ENCODE results near the gene SLC12A7. TPM values are rescaled to one million over a fixed set of nuclear protein-coding genes. Genes with fewer than 3 reads are reported as not detected.

SLC12A7 gene
- total and polyA plus RNA-seq, 11 donors, result 66.3 to 159 (median 128) TPM

DNA sequence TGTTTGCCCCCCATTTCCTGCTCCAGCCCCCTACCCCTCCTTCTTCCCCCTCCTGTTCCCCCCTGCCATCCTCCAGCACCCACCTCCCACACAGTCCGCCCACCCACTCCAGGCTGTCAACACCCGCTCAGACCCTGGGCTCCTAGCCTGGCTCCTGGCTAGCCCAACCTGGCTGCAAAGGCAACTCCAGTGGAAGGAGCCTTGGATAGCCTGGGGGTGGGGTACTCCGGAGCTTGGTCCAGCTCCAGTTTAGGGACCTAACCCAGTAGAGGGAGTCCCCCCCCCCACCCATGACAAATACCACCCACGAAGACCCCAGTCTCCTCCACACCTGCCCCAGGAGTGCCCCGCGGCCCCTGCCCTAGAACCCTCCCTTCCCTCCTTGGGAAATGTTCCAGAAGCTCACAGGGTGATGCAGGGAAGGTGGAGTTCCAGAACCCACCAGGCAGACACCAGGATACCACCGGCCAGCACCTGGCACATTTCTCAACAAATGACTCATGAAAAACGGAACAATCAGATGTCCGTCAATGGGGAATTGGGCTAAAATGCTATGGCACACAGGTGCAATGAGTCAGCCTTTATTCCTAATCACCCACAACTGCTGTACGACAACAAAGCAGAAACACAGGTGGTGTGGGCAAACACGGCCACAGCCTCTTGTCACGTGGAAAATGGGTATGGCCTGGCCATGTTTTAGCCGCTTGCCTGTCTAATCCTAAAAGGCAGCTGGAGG is 901 bp upstream of the SLC12A7 start:
- no peak for DNase-seq
- 73 to 83% (median 76%) methylated on average over 10 to 13 of the region's 13 CpGs for WGBS, 4 donors

DNA sequence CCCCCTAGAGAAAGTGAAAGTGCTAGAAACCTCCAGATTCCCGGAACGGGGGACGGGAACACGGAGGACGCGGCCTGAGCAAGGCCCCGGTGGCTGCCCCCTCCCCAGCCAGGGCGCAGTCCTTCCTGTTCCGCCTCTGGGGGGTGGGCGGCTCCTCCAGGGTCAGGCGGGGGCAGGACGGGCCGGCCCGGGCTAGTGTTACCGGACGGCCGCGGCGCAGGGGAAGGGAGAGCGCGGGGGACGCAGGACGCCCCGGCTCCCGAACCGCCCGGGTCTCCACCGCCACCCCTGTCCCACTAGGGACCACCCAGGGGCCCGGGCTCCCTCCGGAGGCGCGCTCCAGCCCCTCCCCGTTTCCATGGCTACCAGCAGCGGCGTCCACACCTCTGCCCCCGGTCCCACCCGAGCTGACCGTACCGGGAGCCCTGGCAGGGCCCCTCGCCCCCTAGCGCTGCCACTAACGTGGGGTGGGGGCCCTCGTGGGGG is 579 bp downstream of the SLC12A7 start:
- Histone ChIP-seq H3K4me1 (peaks cover 0 to 53% (median 39%) of the 10 kb centered on the region in 12 donors), H3K9me3 (no peaks in the 10 kb centered on the region), H3K4me3 (peak overlapping the region; percentile 77 to 100 (median 93)), H3K36me3 (peaks cover 0 to 10% (median 0%) of the 10 kb centered on the region in 9 donors), H3K27me3 (no peaks in the 10 kb centered on the region), H3K27ac (peak overlapping the region; percentile 85 to 99 (median 96))
- no peak for TF ChIP-seq POLR2A (IDR thresholded peaks at IDR 0.05)
- TF ChIP-seq, protein P1, sequence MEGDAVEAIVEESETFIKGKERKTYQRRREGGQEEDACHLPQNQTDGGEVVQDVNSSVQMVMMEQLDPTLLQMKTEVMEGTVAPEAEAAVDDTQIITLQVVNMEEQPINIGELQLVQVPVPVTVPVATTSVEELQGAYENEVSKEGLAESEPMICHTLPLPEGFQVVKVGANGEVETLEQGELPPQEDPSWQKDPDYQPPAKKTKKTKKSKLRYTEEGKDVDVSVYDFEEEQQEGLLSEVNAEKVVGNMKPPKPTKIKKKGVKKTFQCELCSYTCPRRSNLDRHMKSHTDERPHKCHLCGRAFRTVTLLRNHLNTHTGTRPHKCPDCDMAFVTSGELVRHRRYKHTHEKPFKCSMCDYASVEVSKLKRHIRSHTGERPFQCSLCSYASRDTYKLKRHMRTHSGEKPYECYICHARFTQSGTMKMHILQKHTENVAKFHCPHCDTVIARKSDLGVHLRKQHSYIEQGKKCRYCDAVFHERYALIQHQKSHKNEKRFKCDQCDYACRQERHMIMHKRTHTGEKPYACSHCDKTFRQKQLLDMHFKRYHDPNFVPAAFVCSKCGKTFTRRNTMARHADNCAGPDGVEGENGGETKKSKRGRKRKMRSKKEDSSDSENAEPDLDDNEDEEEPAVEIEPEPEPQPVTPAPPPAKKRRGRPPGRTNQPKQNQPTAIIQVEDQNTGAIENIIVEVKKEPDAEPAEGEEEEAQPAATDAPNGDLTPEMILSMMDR (IDR thresholded peaks at IDR 0.05), result peak in 1 of 12 donors; percentile 10
- DNase-seq (peak in 4 of 5 donors; percentile 72 to 81 (median 74)), ATAC-seq (peak; percentile 46 to 73 (median 56))
- 0 to 3% (median 1%) methylated on average over 16 to 43 of the region's 43 CpGs for WGBS, 4 donors
- intact Hi-C loops (cut with DNase I), result no loop called here

More for the DNA sequence above, 901 bp upstream of the SLC12A7 start:
- TF ChIP-seq, protein P1 (IDR thresholded peaks at IDR 0.05), result no peak
- TF ChIP-seq POLR2A (IDR thresholded peaks at IDR 0.05), result no peak
- H3K4me1 ChIP-seq, result peaks cover 0 to 38% (median 24%) of the 10 kb centered on the region in 12 donors
- no peaks in the 10 kb centered on the region for H3K9me3 ChIP-seq
- no peak for ATAC-seq
- H3K27me3 ChIP-seq, result no peaks in the 10 kb centered on the region
- no peak overlapping the region for H3K4me3 ChIP-seq
- no peak overlapping the region for H3K27ac ChIP-seq
- peaks cover 0 to 10% (median 0%) of the 10 kb centered on the region in 9 donors for H3K36me3 ChIP-seq
- intact Hi-C loops (cut with DNase I), result no loop called here

GRCh38 chr5:1110307-1111240 is 1.3 kb downstream of the SLC12A7 start:
- H3K9me3 ChIP-seq, result no peaks in the 10 kb centered on the region
- peak overlapping the region; percentile 77 to 100 (median 93) for H3K4me3 ChIP-seq
- peak overlapping the region; percentile 85 to 99 (median 96) for H3K27ac ChIP-seq
- H3K4me1 ChIP-seq, result peaks cover 6 to 60% (median 46%) of the 10 kb centered on the region in 12 donors
- TF ChIP-seq, protein P1 (IDR thresholded peaks at IDR 0.05), result no peak
- TF ChIP-seq POLR2A (IDR thresholded peaks at IDR 0.05), result no peak
- H3K36me3 ChIP-seq, result peaks cover 0 to 10% (median 0%) of the 10 kb centered on the region in 9 donors
- intact Hi-C loops (cut with DNase I), result no loop called here
- peak; percentile 4 to 51 (median 32) for ATAC-seq
- 19 to 29% (median 21%) methylated on average over 29 to 35 of the region's 35 CpGs for WGBS, 4 donors
- H3K27me3 ChIP-seq, result no peaks in the 10 kb centered on the region
- DNase-seq, result peak in 1 of 5 donors; percentile 62

All from heart left ventricle (tissue), 16 donors.